Cardiac septum (tissue), 1 donor: ENCODE measurements around the gene BMP8B. TPM values are rescaled to one million over a fixed set of nuclear protein-coding genes. Genes with fewer than 3 reads are reported as not detected.
"Not testable (repeated sequence)": the region's sequence is repeated elsewhere in the genome, so short reads cannot be mapped to it uniquely, and the experiment has no call there.

Experiments used
- DNase-seq: peaks from one replicate; pipeline ENCODE4 v3.0.0-alpha.2; 2020; ENCODE audit warnings: low spot score
- intact Hi-C: fragments of 100-400 bp; cut with DNase I; formaldehyde crosslinking; loops from one replicate; pipeline ENCODE4 v1.14.0; 2022
- total RNA-seq: library from RNA; stranded (reverse); fragmentation: NEBNext Ultra II Directional; extraction: Animal tissue kit (Norgen Biotek cat#: 25700); gene quantifications from one replicate; pipeline ENCODE4 v1.2.1, GENCODE V29; 2021
- donor health status: DM: no; HTN: no; CAD: no.

Gene BMP8B
- total RNA-seq, 1 donor from 2014 or later, result 0.62 TPM

GRCh38 chr1:39782685-39783084 is 6.0 kb downstream of the BMP8B start:
- intact Hi-C loops, DNase-seq: not testable (repeated sequence)

GRCh38 chr1:39782103-39782502 is 6.6 kb downstream of the BMP8B start:
- intact Hi-C loops, result no loop called here
- no peak for DNase-seq

GRCh38 chr1:39781349-39781715 is 7.3 kb downstream of the BMP8B start:
- intact Hi-C loops, result no loop called here
- DNase-seq, result no peak

GRCh38 chr1:39779821-39780220 is 8.8 kb downstream of the BMP8B start:
- intact Hi-C loops, result no loop called here
- DNase-seq, result peak; percentile 36

GRCh38 chr1:39779137-39779536 is 9.5 kb downstream of the BMP8B start:
- intact Hi-C loops, result no loop called here
- peak; percentile 53 for DNase-seq

- intact Hi-C loops, result not testable (repeated sequence)
- peak; percentile 51 for DNase-seq
Observed at GRCh38 chr1:39778463-39779099, 10.1 kb downstream of the BMP8B start.

GRCh38 chr1:39777896-39778295 is 10.8 kb downstream of the BMP8B start:
- intact Hi-C loops, result not testable (repeated sequence)
- peak; percentile 44 for DNase-seq

GRCh38 chr1:39777306-39777705 is 11.4 kb downstream of the BMP8B start:
- DNase-seq, result no peak
- intact Hi-C loops, result no loop called here

GRCh38 chr1:39776886-39777285 is 11.8 kb downstream of the BMP8B start:
- DNase-seq, result no peak
- intact Hi-C loops, result no loop called here

GRCh38 chr1:39776400-39776713 is 12.3 kb downstream of the BMP8B start:
- intact Hi-C loops, result no loop called here
- peak; percentile 57 for DNase-seq

GRCh38 chr1:39775676-39776399 is 12.8 kb downstream of the BMP8B start:
- intact Hi-C loops, DNase-seq: not testable (repeated sequence)

GRCh38 chr1:39775141-39775540 is 13.5 kb downstream of the BMP8B start:
- DNase-seq, intact Hi-C loops: not testable (repeated sequence)

- DNase-seq, intact Hi-C loops: not testable (repeated sequence)
Observed at GRCh38 chr1:39773369-39773979, 15.2 kb downstream of the BMP8B start.

- DNase-seq, intact Hi-C loops: not testable (repeated sequence)
Observed at GRCh38 chr1:39771022-39771532, 17.6 kb downstream of the BMP8B start, which contains the start of gene OXCT2. OXCT2 (minus strand) TSS chr1:39771348; CDS start chr1:39771255, 93 bp downstream.

GRCh38 chr1:39770100-39771021 is 18.3 kb downstream of the BMP8B start:
- DNase-seq, intact Hi-C loops: not testable (repeated sequence)

GRCh38 chr1:39769502-39769901 is 19.2 kb downstream of the BMP8B start:
- intact Hi-C loops, result not testable (repeated sequence)
- DNase-seq, result peak; percentile 35

- intact Hi-C loops, DNase-seq: not testable (repeated sequence)
Observed at GRCh38 chr1:39766466-39766865, 22.2 kb downstream of the BMP8B start.

GRCh38 chr1:39764512-39764911 is 24.2 kb downstream of the BMP8B start:
- DNase-seq, intact Hi-C loops: not testable (repeated sequence)

- intact Hi-C loops, DNase-seq: not testable (repeated sequence)
Observed at GRCh38 chr1:39763619-39764374, 24.9 kb downstream of the BMP8B start.
